GM13977 (cell line): ENCODE results near the gene FICD.

Source experiments
- DNase-seq: peaks from one replicate; pipeline ENCODE4 v3.0.0; 2012; ENCODE audit warnings: low spot score
- CTCF ChIP-seq: IDR thresholded peaks from 2 replicates; pipeline ENCODE4 v1.5.1; 2012; ENCODE audit warnings: mild to moderate bottlenecking, control low read depth; ENCODE audit not compliant: insufficient read depth; ENCODE audit errors: extremely low read depth, missing control alignments
- in situ Hi-C: fragments of 300-500 bp; cut with MboI; formaldehyde crosslinking; loops from one replicate; pipeline ENCODE4 v1.12.0; 2022; ENCODE audit warnings: low sequenced_read_pairs, low pct_unique_long_range_greater_than_20kb, mixed read lengths, inconsistent platforms; ENCODE audit not compliant: unreplicated experiment

FICD gene

GRCh38 chr12:108560752-108561719 is 46.0 kb downstream of the FICD start, which contains the start of gene SART3:
Gene SART3 (minus strand): TSS chr12:108561173. CDS start chr12:108561154, 19 bp downstream.
- peak; percentile 83 for DNase-seq
- in situ Hi-C loops, result loop anchor here (5.0 kb wide), 1 partner anchor 241 kb away; no protein-coding TSS in a partner anchor
- TF ChIP-seq CTCF, result no peak

GRCh38 chr12:108561852-108562347 is 46.8 kb downstream of the FICD start:
- DNase-seq, result no peak
- in situ Hi-C loops, result loop anchor here (5.0 kb wide), 1 partner anchor 240 kb away; no protein-coding TSS in a partner anchor
- TF ChIP-seq CTCF, result no peak

- DNase-seq, result peak; percentile 96
- in situ Hi-C loops, result loop anchor here (5.0 kb wide), 1 partner anchor 240 kb away; no protein-coding TSS in a partner anchor
- TF ChIP-seq CTCF, result no peak
These were observed 47.5 kb downstream of the FICD start, which contains the start of gene ISCU for GRCh38 chr12:108562348-108563135. Gene ISCU (plus strand): TSS chr12:108562596. CDS start chr12:108562623, 27 bp downstream.

- DNase-seq, result peak; percentile 80
- peak; percentile 91 for TF ChIP-seq CTCF
- in situ Hi-C loops, result loop anchor here (5.0 kb wide), 1 partner anchor 239 kb away; no protein-coding TSS in a partner anchor
These were observed 48.2 kb downstream of the FICD start for GRCh38 chr12:108563136-108563803.

GRCh38 chr12:108563804-108564151 is 48.7 kb downstream of the FICD start:
- no peak for DNase-seq
- no peak for TF ChIP-seq CTCF
- in situ Hi-C loops, result loop anchor here (5.0 kb wide), 1 partner anchor 239 kb away; no protein-coding TSS in a partner anchor
